ENCODE data around the gene MTHFSD.

MTHFSD gene

DNA sequence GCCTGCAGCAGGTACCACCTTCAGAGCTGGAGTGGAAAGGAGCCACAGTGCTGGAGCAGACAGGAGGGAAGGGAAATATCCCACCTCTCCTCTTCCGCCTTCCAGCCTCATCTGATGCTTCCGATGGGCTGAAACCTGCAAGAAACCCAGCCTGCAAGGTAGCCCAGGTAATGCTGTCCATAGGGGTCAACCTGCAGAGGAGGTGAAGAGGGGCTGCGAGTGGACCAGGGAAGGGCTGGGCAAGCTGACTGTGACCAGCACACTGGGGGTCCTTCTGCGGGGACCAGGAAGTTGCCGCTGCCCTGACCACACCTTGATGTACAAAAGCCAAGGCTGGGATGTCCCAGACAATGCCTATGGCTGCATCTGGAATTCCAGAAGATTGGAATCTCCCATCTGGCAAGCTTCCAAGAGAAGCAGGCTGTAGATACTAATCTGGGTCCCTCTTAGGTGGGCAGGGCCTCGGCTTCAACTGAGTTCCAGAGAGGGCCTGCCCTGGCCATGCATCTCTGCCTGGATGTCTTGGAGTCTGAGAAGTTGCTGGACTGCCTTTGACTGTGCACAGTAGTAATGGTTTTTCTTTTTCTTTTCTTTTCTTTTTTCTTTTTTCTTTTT, 29.1 kb upstream of the MTHFSD start:
- no peak for DNase-seq (ENCODE audit: low read depth in 3 of 3, low spot score in 1 of 3)

DNA sequence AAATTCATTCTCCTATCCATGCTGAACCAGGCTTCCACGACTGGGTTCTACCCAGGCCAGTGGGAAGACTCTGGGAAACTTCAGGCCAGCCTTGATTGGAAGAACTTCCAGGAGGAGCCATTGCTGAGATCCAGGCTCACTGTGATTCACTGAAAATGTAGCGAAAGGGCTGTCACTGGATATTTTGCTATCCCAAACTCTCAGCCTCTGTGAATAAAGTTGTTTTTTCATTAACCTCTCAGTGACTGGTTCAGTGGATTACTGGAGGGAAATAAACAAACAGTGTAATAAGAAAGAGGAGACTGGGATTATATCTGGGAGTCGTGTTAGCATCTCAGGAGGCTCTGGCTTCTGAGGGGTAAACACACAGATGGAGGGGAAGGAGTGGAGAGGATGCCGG, 26.4 kb upstream of the MTHFSD start:
- no peak for DNase-seq (ENCODE audit: low read depth in 3 of 3, low spot score in 1 of 3)

DNA sequence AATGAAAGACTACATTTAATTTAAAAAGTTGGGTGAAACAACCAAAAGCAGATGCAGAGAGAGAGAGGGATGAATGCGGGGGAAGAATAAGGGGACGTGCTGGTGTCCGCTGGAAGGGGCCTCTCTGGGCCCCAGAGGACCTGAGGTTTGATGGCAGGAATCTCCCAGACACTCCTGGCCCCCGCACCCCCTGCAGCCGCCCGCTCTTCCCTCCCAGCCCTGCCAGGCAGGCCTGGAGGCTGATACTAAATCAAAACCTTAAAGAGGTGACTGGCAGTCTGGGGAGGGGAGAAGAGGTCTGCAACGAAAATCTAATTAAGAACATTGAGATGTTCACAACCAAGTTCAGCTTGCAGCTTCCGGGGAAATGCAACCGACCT, 25.7 kb upstream of the MTHFSD start:
- DNase-seq (ENCODE audit: low read depth in 3 of 3, low spot score in 1 of 3), result no peak

DNA sequence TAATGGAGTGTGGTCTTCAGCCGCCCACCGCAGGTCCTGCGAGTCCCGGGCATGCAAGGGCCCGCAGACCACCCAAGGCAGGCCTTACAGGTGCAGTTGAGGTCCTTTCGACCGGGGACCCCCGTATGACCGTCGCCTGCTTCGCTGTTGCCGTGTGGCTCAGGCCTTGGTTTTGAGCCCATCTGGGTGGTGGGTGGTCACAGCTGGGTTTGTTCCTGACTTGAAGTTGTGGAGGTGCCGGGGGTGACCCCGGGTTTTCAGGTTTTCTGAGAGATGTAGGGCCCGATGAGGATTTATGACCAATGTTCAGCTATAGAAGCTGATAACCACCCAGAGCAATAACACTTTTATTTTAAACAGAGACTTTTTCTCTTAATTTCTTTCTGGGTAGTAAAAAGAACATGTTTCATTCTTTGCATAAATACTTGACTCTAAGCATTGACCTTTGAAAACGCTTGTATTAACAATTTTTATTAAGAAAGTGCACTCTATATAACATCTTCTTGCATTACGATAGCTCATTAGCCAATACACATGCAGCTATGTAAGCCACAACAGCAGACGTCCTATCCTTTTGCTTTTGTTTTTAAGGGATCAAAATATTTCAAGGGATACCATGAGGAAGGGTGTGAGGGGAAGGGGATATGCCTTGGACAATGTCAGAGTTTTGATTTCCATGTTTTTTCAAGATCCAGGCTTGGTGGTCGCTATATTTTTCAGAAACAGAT, 25.2 kb upstream of the MTHFSD start:
- no peak for DNase-seq (ENCODE audit: low read depth in 3 of 3, low spot score in 1 of 3)

DNA sequence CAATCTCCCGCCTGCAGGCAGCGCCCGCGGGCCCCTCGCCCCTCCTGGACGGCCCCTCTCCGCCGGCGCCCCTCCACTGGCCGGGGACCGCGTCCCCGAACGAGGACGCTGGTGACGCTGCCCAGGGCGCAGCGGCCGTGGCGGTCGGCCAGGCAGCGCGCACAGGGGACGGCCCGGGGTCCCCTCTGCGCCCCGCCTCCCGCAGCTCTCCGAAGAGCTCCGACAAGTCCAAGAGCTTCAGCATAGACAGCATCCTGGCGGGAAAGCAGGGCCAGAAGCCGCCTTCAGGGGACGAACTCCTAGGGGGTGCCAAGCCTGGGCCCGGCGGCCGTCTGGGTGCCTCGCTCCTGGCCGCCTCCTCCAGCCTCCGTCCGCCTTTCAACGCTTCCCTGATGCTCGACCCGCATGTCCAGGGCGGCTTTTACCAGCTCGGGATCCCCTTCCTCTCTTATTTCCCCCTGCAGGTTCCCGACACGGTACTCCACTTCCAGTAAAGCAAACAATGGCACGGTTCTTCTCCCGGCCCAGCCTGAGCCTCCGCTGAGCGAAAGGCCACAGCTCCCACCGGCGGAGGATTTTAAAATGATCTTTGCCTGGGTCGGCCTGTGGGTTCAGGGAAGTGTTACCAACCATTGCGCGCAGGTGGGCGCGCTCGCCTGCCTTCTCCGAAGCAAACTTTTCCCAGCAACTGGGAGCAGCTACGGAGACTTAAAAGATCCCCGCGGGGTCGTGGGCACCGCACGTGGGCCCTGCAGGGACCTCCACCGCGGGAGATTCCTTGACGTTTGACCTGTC, 24.4 kb upstream of the MTHFSD start:
- no peak for DNase-seq (ENCODE audit: low read depth in 3 of 3, low spot score in 1 of 3)

DNA sequence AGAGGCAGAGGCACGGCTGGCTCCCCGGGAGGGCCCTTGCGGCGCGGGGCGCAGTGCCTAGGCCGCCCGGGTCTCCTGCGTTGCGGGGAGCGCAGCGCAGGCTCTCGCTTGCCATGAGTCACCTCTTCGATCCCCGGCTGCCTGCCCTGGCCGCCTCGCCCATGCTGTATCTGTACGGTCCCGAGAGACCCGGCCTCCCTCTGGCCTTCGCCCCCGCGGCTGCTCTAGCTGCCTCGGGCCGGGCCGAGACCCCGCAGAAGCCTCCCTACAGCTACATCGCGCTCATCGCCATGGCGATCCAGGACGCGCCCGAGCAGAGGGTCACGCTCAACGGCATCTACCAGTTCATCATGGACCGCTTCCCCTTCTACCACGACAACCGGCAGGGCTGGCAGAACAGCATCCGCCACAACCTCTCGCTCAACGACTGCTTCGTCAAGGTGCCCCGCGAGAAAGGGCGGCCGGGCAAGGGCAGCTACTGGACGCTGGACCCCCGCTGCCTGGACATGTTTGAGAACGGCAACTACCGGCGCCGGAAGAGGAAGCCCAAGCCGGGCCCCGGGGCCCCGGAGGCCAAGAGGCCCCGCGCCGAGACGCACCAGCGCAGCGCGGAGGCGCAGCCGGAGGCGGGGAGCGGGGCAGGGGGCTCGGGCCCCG, 23.7 kb upstream of the MTHFSD start:
- DNase-seq (ENCODE audit: low read depth in 3 of 3, low spot score in 1 of 3), result no peak

DNA sequence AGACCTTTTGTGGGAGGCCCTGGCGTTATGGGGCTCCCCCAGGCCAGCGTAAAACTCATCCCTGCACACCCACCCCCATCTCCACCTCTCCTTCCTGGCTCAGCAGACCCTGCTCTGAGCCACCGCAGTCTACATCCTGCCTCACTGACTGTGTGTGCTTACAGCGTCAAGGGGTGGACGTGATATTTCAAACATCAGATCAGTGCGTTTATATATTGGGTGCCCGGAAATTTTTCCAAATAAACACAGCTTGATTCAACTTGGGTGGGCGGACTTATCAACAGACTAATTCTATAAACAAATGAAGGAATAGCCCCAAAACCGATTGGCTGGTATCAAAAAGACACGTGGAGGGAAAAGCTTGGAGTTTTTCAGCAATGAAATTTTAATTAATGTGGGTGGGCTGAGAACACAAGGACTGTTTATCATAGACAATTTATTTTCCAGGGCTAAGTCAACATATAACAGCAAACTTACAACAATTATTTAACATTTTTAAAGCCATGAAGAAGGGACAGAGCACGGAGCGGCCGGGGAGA, 23.1 kb upstream of the MTHFSD start, which contains the start of gene FOXL1:
Gene FOXL1, plus strand, starts transcription at position 489 of the 539 bp plus-strand sequence. CDS start 175 bp downstream, outside the sequence.
- DNase-seq (ENCODE audit: low read depth in 3 of 3, low spot score in 1 of 3), result no peak

DNA sequence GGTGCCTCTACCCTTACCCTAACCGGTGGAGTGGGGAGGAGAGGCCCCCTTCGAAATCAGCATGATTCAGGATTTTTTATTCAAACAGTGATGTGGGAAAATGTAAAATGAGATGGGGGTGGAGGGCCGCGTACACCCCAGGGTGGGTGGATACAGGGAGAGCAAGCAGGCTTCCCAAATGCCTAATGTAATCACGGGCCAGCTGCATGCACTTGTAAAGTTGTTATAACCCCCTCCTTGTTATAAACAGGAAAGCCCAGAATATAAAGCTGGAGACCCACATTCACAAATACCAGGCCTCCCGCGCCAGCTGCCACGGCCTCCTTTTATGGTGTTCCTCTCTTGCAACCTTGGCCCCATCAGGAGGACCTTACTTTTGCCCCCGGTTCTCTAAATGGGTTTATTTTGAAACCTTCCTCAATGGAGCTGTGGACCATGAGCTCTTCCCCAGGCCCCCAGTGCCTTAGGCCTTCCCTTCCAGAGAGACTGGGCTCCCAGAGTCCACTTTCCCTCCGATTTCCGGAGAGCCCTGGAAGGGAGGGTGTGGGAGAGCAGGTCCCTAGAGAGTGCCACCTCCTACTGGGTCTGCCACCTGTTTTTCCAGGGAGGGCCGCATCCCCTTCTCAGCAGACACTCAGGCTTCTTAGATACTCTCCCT, 22.4 kb upstream of the MTHFSD start:
- DNase-seq (ENCODE audit: low read depth in 3 of 3, low spot score in 1 of 3), result no peak

DNA sequence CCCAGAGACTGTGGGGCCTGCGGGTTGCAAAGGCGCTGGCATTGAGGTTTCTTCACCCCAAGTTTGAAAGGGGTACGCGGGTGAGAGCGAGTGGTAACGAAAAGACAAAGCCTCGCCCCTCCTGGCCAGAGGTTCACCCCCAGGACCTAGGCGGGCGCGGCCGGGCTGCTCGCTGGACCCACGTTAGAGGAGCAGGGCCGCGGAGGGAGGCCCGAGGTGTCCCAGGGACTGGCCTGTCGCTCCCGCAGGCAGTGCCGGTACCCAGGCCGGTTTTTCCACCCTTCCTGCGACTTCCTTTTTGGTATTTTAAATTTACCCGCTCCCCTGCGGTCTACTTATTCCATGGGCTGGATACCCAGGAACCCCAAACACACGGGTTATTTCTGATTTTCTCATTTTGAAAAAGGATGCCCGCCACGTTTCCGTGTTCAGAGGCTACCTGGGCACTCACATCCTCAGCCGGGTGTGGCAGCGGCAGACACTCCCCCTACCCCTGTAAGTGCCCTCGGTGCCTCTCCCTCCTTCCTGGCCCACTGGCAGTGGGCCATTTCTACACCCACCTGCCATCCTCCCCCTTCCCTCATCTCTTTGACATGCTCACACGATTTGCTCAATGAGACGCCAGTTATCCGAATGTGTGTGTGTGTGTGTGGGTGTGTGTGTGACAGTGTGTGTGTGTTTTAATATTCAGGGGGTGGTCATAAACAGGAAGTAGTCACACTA, 21.7 kb upstream of the MTHFSD start:
- DNase-seq (ENCODE audit: low read depth in 3 of 3, low spot score in 1 of 3), result no peak

DNA sequence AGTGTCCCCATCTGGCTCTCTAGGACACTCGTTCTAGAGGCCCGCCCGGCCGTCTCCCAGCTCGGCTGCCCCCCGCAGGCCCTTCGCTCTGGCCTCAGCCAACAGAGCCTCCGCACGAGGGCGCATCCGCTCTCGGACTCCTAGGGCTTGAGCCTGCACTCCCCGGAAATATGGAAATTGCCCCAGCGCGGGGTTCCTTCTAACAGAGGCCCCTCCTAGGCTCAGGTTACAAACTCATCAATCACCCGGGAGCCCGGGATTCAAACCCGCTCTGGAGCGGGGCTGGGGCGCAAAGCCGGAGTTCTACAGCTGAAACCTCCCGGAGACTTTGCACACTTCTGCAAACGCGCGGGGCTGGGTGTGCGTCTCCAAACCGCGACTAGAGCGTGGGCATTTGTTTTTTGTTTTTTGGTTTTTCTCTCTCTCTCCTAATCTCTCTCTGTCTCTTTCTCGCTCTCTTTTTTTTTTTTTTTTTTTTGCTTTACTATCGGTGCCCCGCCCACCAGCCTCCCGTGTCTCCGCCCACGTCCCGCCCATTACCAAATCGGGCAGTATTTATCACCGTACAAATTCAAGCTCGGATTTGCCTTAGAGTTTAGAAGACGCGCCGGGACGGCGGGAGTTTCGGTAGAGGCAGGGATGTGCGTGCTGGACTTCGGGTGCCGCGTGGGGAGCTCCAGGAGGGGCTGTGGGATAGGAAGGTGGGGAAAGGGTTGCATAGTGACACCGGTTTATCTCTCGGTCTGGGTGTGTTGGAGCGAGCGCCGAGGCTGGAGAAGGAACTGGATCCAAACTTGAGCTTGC, 20.9 kb upstream of the MTHFSD start:
- peak in 1 of 3 donors; percentile 33 for DNase-seq (ENCODE audit: low read depth in 3 of 3, low spot score in 1 of 3)

DNA sequence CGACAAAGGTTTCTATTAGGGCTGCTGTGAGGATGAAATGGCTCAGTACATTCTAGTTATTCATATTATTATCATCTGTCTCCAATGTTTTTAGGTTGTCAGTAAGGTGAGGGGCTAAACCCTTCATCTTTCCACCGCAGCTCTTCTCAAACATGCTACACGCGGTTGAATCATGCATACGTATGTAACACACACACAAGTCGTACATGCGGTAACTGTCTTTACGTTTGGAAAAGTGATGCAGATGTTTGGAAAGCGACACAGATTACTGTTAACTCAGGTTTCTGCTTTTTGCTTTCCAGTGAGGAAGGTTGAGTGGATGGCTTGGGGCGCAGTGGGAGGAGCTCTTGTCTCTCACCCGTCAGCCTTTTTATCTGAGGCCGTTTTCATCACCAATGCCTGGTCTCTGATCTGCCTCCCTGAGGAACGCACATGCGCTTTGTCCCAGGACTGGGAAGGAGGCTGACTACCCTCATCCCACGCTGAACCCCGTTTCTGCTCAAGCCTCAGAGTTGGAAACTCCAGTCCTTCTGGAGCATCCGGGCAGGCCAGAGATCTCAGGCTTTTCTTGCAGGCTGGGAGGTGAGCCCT, 20.2 kb upstream of the MTHFSD start:
- DNase-seq (ENCODE audit: low read depth in 3 of 3, low spot score in 1 of 3), result no peak

DNA sequence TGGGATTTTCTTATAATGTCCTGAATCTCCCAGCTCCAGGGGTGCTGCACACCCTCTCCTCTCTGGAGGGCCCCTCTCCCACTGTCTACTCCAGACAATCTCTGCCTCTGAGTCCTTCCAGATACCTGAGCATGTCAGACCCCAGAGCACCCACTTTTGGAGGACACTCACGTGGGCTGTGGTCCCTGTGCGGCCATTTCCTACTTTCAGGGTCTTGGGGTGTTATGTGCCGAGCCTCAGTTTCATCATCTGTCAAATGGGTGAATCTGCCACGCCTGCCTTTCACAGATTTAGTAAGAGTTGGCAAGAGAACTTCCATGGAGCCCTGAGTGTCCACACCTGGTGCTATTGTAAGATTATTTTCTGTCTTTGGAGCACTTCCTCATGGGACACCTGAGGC, 19.6 kb upstream of the MTHFSD start:
- DNase-seq (ENCODE audit: low read depth in 3 of 3, low spot score in 1 of 3), result no peak

DNA sequence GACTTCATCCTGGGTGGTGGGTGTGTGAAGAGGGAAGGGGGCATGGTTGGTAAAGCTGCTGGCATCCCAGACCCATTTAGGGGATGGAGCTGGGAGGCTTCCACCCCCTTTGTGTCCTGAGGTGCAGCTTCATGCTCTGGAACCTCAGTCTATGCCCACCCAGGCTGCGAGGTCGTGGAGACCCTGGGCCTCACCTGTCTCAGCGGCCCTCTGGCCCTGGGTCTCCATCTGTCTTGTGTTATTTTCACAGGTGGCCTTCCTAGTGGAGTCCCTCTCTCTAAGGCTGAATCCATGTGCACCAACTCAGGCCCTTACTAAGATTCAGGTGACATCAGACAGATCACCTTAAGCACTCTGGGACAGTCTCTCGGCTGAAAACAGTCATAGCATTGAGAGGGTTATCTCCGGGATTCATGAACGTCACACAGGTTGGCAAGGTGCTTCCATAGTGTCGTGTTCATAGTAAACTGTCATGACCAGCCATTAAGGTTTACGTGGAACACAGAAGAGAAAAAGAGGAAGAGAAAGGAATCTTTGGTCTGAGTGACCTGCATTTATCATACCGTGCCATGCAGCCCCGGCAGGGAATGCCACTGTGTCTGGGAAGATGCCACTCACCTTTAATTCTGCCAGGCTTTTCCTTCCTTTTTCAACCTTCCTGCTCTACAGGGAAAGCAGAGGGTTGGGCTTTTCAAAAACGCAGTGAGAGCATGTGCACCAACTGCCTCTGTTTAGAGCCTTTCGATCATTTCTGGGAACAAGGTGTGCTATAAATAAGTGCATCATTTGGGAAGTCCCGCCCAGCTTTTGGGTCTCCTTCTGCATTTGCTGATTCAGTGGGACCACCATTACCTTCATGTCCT, 18.8 kb upstream of the MTHFSD start:
- DNase-seq (ENCODE audit: low read depth in 3 of 3, low spot score in 1 of 3), result no peak

DNA sequence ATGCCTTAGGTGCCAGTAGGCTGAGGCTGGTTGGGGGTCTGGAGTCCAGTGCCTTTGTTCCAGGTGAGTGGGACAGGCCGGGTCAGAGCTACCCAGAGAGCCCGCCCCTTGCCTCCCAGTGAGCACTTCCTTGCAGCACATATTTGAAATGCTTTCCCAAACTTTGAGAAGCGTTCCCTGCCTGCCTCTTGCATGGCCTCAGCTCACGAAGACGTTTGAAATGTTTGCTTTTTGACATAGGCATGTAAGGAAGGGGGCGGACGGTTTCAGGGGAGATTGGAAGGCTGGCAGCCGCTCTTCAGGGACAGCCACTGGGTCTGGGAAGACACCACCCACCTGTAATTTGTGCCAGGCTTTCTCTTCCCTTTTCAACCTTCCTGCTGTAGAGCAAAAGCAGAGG, 18.2 kb upstream of the MTHFSD start:
- no peak for DNase-seq (ENCODE audit: low read depth in 3 of 3, low spot score in 1 of 3)

DNA sequence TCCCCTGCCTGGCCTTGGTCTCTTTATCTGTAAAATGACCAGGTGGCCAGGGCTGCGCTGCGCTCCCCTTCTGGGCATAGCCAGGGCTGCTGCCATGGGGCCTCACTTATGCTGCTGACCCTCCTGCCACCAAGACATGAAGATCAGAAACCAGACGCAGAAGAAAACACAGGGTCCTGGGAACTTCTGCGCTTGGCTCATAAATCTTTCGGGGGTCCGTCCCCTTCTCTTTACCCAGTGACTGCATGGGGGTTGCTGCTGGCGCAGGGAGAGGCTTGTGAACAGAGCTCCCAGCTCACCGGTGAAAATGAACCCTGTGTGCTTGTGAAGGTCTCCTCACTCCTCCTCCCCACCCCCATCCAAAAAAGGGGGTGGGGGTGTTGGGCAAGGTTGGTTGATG, 17.6 kb upstream of the MTHFSD start:
- no peak for DNase-seq (ENCODE audit: low read depth in 3 of 3, low spot score in 1 of 3)

DNA sequence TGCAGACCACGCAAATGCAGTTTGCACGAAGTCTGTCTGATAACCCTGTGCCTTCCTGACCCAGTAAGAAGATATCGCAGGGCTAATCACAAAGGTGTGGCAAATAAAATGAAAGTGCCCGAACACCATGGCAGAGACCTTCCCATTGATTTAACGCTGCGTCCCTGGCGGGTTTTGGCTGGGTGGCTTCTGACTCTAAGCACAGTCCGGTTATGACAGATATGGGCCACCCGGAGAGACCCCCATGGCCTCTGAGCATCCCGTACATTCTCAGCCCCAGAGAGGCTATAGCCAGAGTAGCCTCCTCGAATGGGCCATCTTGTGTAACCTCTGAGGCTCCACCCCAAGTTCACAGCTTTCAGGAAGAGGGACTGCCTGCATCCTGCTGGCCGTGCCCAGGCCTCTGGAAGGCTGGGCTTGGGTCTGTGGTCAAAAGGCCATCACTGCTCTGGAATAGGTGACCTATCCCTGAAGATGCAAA, 17.0 kb upstream of the MTHFSD start:
- no peak for DNase-seq (ENCODE audit: low read depth in 3 of 3, low spot score in 1 of 3)

DNA sequence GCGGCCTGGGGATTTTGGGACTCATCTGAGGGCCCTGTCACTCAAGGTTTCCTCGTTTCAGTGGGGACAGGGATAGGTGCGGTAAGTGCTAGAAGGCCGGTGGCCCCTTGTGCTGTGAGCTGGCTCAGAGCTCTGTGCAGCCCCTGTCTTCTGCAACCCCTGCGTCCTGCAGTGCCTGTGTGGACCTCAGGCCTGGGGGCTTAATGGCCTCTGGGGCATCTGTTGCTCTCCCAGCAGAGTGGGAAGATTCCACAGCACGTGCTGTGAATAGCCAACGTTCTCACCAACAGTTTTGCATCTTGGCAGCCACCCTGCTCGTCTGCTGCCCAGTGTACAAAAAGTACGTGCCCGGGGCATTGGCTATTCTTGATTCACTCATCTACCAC, 16.5 kb upstream of the MTHFSD start:
- no peak for DNase-seq (ENCODE audit: low read depth in 3 of 3, low spot score in 1 of 3)

All from stimulated activated CD4-positive, alpha-beta T cell treated with anti-CD3 and anti-CD28 coated beads, TNF-alpha, amount 100 ng/mL, for 1 hour (primary cell).